WERI-Rb-1 (cell line): Measurements from ENCODE around the gene DIPK1B.

Source experiments
- DNase-seq: peaks from one replicate; pipeline ENCODE4 v3.0.0-alpha.2; 2020
- H3K27ac ChIP-seq: fragments of 250-450 bp; sonication (Bioruptor Pico); 2 replicates; pipeline ENCODE4 v1.5.1; 2020; ENCODE audit warnings: mild to moderate bottlenecking, moderate library complexity
- H3K27me3 ChIP-seq: fragments of 250-450 bp; sonication (Bioruptor Pico); 2 replicates; pipeline ENCODE4 v1.5.1; 2021; ENCODE audit warnings: mild to moderate bottlenecking, low read depth, moderate library complexity; ENCODE audit not compliant: insufficient read depth, severe bottlenecking
- H3K36me3 ChIP-seq: fragments of 250-450 bp; sonication (Bioruptor Pico); 2 replicates; pipeline ENCODE4 v1.5.1; 2020; ENCODE audit warnings: mild to moderate bottlenecking, moderate library complexity
- H3K4me3 ChIP-seq: 2 replicates; pipeline ENCODE4 v1.5.1; 2011; ENCODE audit warnings: low read depth, mild to moderate bottlenecking, control low read depth, low read length
- H3K9me3 ChIP-seq: fragments of 250-450 bp; sonication (Bioruptor Pico); 2 replicates; pipeline ENCODE4 v1.5.1; 2021; ENCODE audit warnings: mild to moderate bottlenecking, moderate library complexity; ENCODE audit not compliant: severe bottlenecking
- TF ChIP-seq, protein P1 (sequence below): IDR thresholded peaks from 2 replicates; pipeline ENCODE4 v1.5.1; 2011; ENCODE audit warnings: low read depth, mild to moderate bottlenecking, control low read depth, inconsistent platforms, low read length

Gene DIPK1B

DNA sequence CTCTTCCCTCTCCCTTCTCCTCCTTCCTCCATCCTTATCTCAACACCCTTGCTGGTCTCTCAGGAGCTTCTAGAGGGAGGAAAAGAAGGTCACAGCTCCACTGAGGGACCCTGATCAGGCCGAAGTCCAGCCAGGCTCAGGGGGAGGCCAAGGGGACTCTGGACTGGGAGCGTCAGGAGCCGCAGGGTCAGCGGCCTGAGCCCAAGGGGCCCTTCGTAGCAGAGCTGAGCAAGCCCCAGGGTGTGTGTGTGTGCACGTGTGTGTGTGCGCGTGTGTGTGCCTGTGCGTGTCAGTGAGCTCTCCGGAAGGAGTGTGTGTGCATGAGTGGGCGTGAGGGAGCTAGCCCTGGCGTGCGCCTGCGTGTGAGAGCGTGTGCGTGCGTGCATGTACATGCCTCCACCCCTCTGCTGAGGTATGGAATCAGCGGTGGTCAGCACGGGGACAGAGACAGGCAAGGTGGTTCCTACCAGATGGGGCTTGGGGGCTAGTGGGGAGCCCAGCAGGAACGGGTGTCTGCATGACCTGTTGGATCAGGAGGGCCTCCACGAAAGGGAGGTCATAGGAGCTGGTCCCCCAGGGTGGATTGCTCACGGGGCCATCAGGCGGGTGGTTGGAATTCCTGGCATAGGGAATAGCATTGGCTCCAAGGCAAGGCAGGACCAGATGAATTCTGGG lies 15.1 kb upstream of the DIPK1B start:
- Histone ChIP-seq H3K4me3 (no peak overlapping the region; the same call in 1 of the 2 replicates), H3K27me3 (no peaks in the 10 kb centered on the region), H3K27ac (peak overlapping the region; percentile 92), H3K9me3 (no peaks in the 10 kb centered on the region), H3K36me3 (no peaks in the 10 kb centered on the region)
- DNase-seq = no peak
- TF ChIP-seq, protein P1, sequence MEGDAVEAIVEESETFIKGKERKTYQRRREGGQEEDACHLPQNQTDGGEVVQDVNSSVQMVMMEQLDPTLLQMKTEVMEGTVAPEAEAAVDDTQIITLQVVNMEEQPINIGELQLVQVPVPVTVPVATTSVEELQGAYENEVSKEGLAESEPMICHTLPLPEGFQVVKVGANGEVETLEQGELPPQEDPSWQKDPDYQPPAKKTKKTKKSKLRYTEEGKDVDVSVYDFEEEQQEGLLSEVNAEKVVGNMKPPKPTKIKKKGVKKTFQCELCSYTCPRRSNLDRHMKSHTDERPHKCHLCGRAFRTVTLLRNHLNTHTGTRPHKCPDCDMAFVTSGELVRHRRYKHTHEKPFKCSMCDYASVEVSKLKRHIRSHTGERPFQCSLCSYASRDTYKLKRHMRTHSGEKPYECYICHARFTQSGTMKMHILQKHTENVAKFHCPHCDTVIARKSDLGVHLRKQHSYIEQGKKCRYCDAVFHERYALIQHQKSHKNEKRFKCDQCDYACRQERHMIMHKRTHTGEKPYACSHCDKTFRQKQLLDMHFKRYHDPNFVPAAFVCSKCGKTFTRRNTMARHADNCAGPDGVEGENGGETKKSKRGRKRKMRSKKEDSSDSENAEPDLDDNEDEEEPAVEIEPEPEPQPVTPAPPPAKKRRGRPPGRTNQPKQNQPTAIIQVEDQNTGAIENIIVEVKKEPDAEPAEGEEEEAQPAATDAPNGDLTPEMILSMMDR = no peak

GRCh38 chr9:136697821-136698526 lies 14.4 kb upstream of the DIPK1B start:
- H3K9me3 ChIP-seq = no peaks in the 10 kb centered on the region
- H3K27ac ChIP-seq = peak overlapping the region; percentile 92
- no peaks in the 10 kb centered on the region for H3K36me3 ChIP-seq
- no peaks in the 10 kb centered on the region for H3K27me3 ChIP-seq
- H3K4me3 ChIP-seq = no peak overlapping the region
- TF ChIP-seq, protein P1 = no peak
- no peak for DNase-seq

- TF ChIP-seq, protein P1 = no peak
- Histone ChIP-seq H3K36me3 (no peaks in the 10 kb centered on the region), H3K27me3 (no peaks in the 10 kb centered on the region), H3K4me3 (no peak overlapping the region), H3K27ac (no peak overlapping the region), H3K9me3 (no peaks in the 10 kb centered on the region)
- DNase-seq = no peak
These were observed 13.6 kb upstream of the DIPK1B start for GRCh38 chr9:136698635-136699246.

DNA sequence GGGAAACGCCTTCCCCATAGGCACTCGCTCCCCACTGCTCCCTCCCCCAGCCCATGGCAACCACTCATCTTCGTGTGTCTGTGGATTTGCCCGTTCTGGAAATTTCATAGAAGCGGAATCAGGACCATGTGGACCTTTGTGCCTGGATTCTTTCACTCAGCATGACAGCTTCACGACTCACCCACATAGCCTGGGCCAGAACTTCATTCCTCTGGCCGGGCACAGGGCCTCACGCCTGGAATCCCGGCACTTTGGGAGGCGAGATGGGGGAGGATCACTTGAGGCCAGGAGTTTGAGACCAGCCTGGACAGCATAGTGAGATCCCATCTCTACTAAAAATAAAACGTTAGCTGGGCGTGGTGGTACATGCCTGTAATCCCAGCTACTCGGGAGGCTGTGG lies 12.1 kb upstream of the DIPK1B start:
- no peak overlapping the region for H3K4me3 ChIP-seq
- H3K36me3 ChIP-seq = no peaks in the 10 kb centered on the region
- H3K9me3 ChIP-seq = no peaks in the 10 kb centered on the region
- TF ChIP-seq, protein P1 = no peak
- no peak for DNase-seq
- no peak overlapping the region for H3K27ac ChIP-seq
- no peaks in the 10 kb centered on the region for H3K27me3 ChIP-seq

- Histone ChIP-seq H3K27me3 (no peaks in the 10 kb centered on the region), H3K27ac (no peak overlapping the region), H3K4me3 (no peak overlapping the region), H3K36me3 (no peaks in the 10 kb centered on the region), H3K9me3 (no peaks in the 10 kb centered on the region)
- TF ChIP-seq, protein P1 = no peak
- no peak for DNase-seq
These were observed 11.3 kb upstream of the DIPK1B start for GRCh38 chr9:136700959-136701667.
